Activated T-cell treated with anti-CD3 and anti-CD28 coated beads for 4 hours (primary cell): ENCODE measurements around the gene TFAP2B.

Experiments
- DNase-seq: peaks from one replicate; pipeline ENCODE4 v3.0.0-alpha.2; 2020

TFAP2B gene

GRCh38 chr6:50825375-50826036 is 6.8 kb downstream of the TFAP2B start:
- DNase-seq, result no peak

- DNase-seq, result no peak
These were observed 7.5 kb downstream of the TFAP2B start for GRCh38 chr6:50826037-50826761.

GRCh38 chr6:50826803-50827202 is 8.1 kb downstream of the TFAP2B start:
- no peak for DNase-seq

GRCh38 chr6:50829049-50829448 is 10.4 kb downstream of the TFAP2B start:
- DNase-seq, result no peak

GRCh38 chr6:50829898-50830444 is 11.3 kb downstream of the TFAP2B start:
- DNase-seq, result no peak

GRCh38 chr6:50831186-50831585 is 12.5 kb downstream of the TFAP2B start:
- DNase-seq, result no peak

- DNase-seq, result no peak
These were observed 14.2 kb downstream of the TFAP2B start for GRCh38 chr6:50832912-50833311.

- no peak for DNase-seq
These were observed 16.3 kb downstream of the TFAP2B start for GRCh38 chr6:50834929-50835410.

GRCh38 chr6:50836231-50836630 is 17.6 kb downstream of the TFAP2B start:
- DNase-seq, result no peak

- no peak for DNase-seq
These were observed 19.1 kb downstream of the TFAP2B start for GRCh38 chr6:50837589-50838445.

GRCh38 chr6:50840112-50840810 is 21.6 kb downstream of the TFAP2B start:
- DNase-seq, result no peak

GRCh38 chr6:50840811-50841192 is 22.1 kb downstream of the TFAP2B start:
- DNase-seq, result no peak

- no peak for DNase-seq
These were observed 23.8 kb downstream of the TFAP2B start for GRCh38 chr6:50842446-50842845.

- no peak for DNase-seq
These were observed 24.3 kb downstream of the TFAP2B start for GRCh38 chr6:50842861-50843384.

GRCh38 chr6:50843842-50844241 is 25.2 kb downstream of the TFAP2B start:
- DNase-seq, result no peak

GRCh38 chr6:50845499-50846143 is 26.9 kb downstream of the TFAP2B start:
- DNase-seq, result no peak

GRCh38 chr6:50846144-50846851 is 27.6 kb downstream of the TFAP2B start:
- no peak for DNase-seq

- no peak for DNase-seq
These were observed 28.1 kb downstream of the TFAP2B start for GRCh38 chr6:50846852-50847155.

GRCh38 chr6:50847890-50848594 is 29.4 kb downstream of the TFAP2B start:
- no peak for DNase-seq

- DNase-seq, result no peak
These were observed 30.5 kb downstream of the TFAP2B start for GRCh38 chr6:50848989-50849795.
